ENCODE data around the gene VIPR2.

The VIPR2 gene

DNA sequence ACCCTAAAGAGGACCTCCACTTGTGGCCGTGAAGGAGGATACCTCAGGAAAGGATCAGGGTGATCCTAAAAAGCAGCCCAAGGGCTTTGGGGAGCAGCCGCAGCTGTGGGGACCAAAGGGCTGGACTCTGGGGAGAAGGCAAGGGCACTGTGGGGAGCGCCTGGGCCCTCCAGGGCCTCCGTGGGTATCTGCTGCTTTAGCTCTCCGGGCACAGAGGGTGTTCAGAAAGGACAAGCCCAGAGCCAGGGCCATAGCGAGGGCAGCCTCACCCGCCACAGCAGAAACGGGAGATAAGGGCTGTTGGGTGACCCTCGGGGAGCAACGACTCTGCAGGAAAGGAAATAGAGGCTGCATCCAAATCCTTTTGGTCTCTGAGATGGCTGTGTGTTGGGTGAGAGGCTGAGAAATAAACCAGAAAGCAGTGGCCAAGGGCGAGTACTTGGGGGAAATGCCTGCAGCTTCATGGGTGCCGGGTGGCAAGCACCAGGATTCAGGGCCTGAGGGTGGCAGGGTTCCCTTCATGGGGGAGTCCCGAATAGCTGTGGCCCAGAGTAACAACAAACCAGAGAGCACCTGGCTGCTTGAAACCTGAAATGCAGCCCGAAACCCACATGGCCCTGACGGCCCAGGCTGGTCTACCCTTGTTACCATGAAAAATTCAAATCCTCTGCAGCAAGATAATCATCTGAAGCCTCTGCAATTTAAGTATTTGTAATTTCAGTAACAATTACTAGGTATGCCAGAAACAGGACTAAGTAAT lies 95.2 kb downstream of the VIPR2 start:
- Histone ChIP-seq H3K4me2 (ENCODE audit: insufficient read depth, low read length) (peak overlapping the region; percentile 47), H4K20me1 (ENCODE audit: insufficient read depth, low read length) (no peaks in the 10 kb centered on the region), H3K27me3 (ENCODE audit: insufficient read depth, low read length, poor library complexity) (no peaks in the 10 kb centered on the region), H3K27ac (ENCODE audit: low read length) (peak overlapping the region; percentile 99), H3K4me1 (ENCODE audit: insufficient read depth, low read length) (peaks cover 83% of the 10 kb centered on the region), H3K4me3 (ENCODE audit: low read depth in 1 of 2, low read length in 2 of 2) (peak overlapping the region in 1 of 2 experiments; percentile 39; a peak in 1 of 4 replicates), H3K9ac (ENCODE audit: low read depth, low read length) (peak overlapping the region; percentile 77), H3K79me2 (ENCODE audit: insufficient read depth, low read length) (peaks cover 26% of the 10 kb centered on the region), H3K9me3 (ENCODE audit: insufficient read depth, low read length, severe bottlenecking) (peaks cover 19% of the 10 kb centered on the region), H2AFZ (ENCODE audit: low read depth, low read length) (peak overlapping the region; percentile 49), H3K36me3 (ENCODE audit: insufficient read depth, low read length) (peaks cover 26% of the 10 kb centered on the region)
- ATAC-seq (ENCODE audit: insufficient read depth, low read depth) (peak; percentile 57), DNase-seq (peak; percentile 74)
- TF ChIP-seq, protein P1, sequence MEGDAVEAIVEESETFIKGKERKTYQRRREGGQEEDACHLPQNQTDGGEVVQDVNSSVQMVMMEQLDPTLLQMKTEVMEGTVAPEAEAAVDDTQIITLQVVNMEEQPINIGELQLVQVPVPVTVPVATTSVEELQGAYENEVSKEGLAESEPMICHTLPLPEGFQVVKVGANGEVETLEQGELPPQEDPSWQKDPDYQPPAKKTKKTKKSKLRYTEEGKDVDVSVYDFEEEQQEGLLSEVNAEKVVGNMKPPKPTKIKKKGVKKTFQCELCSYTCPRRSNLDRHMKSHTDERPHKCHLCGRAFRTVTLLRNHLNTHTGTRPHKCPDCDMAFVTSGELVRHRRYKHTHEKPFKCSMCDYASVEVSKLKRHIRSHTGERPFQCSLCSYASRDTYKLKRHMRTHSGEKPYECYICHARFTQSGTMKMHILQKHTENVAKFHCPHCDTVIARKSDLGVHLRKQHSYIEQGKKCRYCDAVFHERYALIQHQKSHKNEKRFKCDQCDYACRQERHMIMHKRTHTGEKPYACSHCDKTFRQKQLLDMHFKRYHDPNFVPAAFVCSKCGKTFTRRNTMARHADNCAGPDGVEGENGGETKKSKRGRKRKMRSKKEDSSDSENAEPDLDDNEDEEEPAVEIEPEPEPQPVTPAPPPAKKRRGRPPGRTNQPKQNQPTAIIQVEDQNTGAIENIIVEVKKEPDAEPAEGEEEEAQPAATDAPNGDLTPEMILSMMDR (IDR thresholded peaks at IDR 0.05; ENCODE audit: borderline replicate concordance, extremely low read depth, low read length, poor library complexity, severe bottlenecking) = peak; percentile 41
- TF ChIP-seq EZH2 (IDR thresholded peaks at IDR 0.05; ENCODE audit: borderline replicate concordance, low read depth, low read length, severe bottlenecking) = no peak

DNA sequence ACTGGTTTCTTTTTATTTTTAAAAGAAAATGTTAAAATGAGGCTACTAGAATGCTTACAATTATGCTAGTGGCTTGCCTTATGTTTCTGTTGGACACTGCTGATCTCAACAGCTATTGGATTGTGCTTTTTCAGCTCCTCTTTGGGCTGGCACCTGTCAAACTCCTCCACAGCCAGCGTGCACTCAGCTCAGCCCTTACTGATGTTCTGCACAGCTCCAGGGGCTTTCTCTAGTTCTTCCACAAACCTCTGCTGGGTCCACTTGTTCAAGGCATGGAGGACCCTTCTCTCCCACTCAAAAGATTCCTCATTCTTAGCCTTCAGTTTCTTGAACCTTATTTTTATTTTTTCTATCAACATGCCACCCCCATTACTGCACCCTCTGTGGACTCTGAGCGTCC lies 96.0 kb downstream of the VIPR2 start:
- no peak for TF ChIP-seq EZH2 (IDR thresholded peaks at IDR 0.05; ENCODE audit: borderline replicate concordance, low read depth, low read length, severe bottlenecking)
- TF ChIP-seq, protein P1 (IDR thresholded peaks at IDR 0.05; ENCODE audit: borderline replicate concordance, extremely low read depth, low read length, poor library complexity, severe bottlenecking) = no peak
- DNase-seq (peak; percentile 71), ATAC-seq (ENCODE audit: insufficient read depth, low read depth) (peak; percentile 55)
- Histone ChIP-seq H3K9ac (ENCODE audit: low read depth, low read length) (peak overlapping the region; percentile 77), H3K4me1 (ENCODE audit: insufficient read depth, low read length) (peaks cover 75% of the 10 kb centered on the region), H3K27me3 (ENCODE audit: insufficient read depth, low read length, poor library complexity) (no peaks in the 10 kb centered on the region), H4K20me1 (ENCODE audit: insufficient read depth, low read length) (no peaks in the 10 kb centered on the region), H2AFZ (ENCODE audit: low read depth, low read length) (no peak overlapping the region), H3K36me3 (ENCODE audit: insufficient read depth, low read length) (peaks cover 24% of the 10 kb centered on the region), H3K9me3 (ENCODE audit: insufficient read depth, low read length, severe bottlenecking) (peaks cover 17% of the 10 kb centered on the region), H3K27ac (ENCODE audit: low read length) (peak overlapping the region; percentile 99), H3K4me3 (ENCODE audit: low read depth in 1 of 2, low read length in 2 of 2) (peak overlapping the region in 1 of 2 experiments; percentile 39; a peak in 1 of 4 replicates), H3K79me2 (ENCODE audit: insufficient read depth, low read length) (peaks cover 23% of the 10 kb centered on the region), H3K4me2 (ENCODE audit: insufficient read depth, low read length) (peak overlapping the region; percentile 47)

DNA sequence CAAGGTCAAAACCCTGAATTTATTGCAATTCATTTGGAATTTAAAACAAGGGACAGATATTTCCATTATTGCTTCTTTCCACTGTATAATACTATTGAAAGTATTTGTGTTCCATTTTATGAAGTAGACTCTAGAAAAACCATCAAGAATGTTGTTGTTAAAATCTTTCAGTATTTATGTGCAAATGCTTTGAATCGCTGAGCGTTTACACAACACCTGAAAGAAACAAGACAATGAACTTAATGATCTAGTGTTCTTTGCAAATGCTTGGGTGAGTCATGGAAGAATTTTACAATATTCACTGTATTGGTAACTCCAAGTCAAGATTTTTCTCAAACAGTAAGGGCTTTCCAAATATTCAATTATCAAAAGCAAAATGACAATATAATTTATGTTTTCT lies 97.1 kb downstream of the VIPR2 start:
- Histone ChIP-seq H3K9me3 (ENCODE audit: insufficient read depth, low read length, severe bottlenecking) (peaks cover 7% of the 10 kb centered on the region), H2AFZ (ENCODE audit: low read depth, low read length) (no peak overlapping the region), H3K9ac (ENCODE audit: low read depth, low read length) (peak overlapping the region; percentile 77; the same call in 1 of the 2 replicates), H3K4me1 (ENCODE audit: insufficient read depth, low read length) (peaks cover 64% of the 10 kb centered on the region), H3K36me3 (ENCODE audit: insufficient read depth, low read length) (peaks cover 26% of the 10 kb centered on the region), H3K27me3 (ENCODE audit: insufficient read depth, low read length, poor library complexity) (no peaks in the 10 kb centered on the region), H3K4me3 (ENCODE audit: low read depth in 1 of 2, low read length in 2 of 2) (no peak overlapping the region), H3K27ac (ENCODE audit: low read length) (peak overlapping the region; percentile 99), H4K20me1 (ENCODE audit: insufficient read depth, low read length) (no peaks in the 10 kb centered on the region), H3K79me2 (ENCODE audit: insufficient read depth, low read length) (peaks cover 19% of the 10 kb centered on the region), H3K4me2 (ENCODE audit: insufficient read depth, low read length) (no peak overlapping the region)
- ATAC-seq (ENCODE audit: insufficient read depth, low read depth) (no peak), DNase-seq (no peak)
- TF ChIP-seq, protein P1 (IDR thresholded peaks at IDR 0.05; ENCODE audit: borderline replicate concordance, extremely low read depth, low read length, poor library complexity, severe bottlenecking) = no peak
- TF ChIP-seq EZH2 (IDR thresholded peaks at IDR 0.05; ENCODE audit: borderline replicate concordance, low read depth, low read length, severe bottlenecking) = no peak
